CD4-positive, alpha-beta T cell treated with Interferon alpha-2 for 1 hour (primary cell): ENCODE data around the gene DAO.
"Not testable (repeated sequence)": the region's sequence is repeated elsewhere in the genome, so short reads cannot be mapped to it uniquely, and the experiment has no call there.

ENCODE experiments used
- DNase-seq, 2 donors: peaks; one replicate each; pipeline ENCODE4 v3.0.0-alpha.2; 2020 to 2022

DAO gene

DNA sequence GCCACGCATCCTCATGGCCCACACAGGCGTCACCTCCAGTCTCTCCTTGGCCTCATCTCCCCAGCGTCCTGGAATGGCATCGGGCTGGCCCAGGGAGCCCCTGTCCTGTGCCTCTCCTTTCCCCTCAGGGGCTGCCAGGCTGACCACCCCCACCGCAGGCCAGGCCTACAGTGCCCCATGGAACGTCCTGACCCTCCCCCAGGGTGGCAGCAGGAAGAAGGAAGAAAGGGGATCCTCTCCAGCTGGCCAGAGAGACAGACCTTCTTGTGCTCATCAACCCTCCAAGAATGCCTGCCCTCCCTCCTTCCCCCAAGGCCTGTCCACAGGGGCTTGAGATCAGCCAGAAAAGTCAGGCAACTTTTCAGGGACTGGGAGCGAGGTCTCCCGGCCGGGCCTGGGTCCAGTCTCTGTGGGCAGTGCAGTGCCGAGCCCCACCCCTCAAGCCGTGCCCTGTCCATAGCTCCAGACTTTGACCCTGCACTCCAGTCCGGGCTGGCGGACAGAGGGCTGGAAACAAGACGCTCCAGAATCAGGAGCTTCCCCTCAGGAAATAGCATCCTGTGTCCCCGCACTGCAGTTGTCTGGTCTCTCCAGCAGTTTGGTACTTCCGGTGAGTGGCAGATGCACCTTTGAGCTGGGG, at the start of gene DAO:
TSS of gene DAO (plus strand) at position 478 of the 640 bp plus-strand sequence. CDS start 4,915 bp downstream, outside the sequence.
- DNase-seq = no peak

DNA sequence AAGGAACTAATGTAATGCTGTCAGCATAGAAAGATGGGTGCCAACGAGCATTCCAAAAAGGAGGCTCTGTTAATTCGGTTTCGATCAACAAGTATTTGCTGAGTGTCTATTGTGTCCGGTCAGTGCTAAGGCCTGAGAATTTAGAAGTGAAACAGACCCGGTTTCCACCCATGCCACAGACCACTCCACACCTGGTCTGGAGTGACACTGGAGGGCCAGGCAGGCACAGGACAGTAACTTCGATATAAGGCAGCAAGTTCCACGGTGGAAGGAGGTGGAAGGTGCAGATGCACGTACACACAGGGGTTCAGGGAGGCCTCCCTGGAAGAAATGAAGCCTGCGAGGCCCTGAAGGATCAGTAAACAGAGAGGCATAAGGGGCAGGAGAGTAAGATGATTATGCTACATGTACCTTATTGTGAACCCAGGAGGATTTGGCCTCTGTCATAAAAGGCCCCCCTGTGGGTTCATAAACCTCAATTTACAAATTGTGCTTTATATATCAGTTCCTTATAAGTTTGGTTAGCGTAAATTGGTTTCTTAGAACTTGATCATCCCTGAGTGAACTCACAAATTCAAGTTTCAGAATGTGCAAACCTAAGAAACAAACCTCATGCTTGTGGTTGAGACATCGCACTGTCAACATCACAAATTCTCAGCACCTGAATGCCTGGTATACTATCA, 48.4 kb upstream of the DAO start:
- no peak for DNase-seq

DNA sequence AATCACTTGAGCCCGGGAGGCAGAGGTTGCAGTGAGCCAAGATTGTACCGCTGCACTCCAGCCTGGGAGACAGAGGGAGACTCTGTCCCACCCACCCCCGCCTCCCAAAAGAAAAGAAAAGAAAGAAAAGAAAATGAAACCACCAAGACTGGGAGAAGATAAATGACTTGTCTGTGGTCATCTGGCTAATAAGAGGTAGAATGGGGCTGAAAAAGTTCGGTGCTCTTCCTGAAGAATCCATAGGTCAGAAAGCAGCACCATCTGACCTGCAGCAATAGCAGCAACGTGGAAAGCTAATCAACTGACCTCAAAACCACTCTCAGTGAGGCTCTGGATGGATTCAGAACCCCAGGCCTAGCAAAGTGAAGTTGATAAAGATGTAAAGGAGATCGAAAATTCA, 47.7 kb upstream of the DAO start:
- DNase-seq = no peak

GRCh38 chr12:108832730-108833354, 47.0 kb upstream of the DAO start:
- DNase-seq = no peak

- DNase-seq = no peak
Measured at GRCh38 chr12:108833355-108833733, 46.5 kb upstream of the DAO start.

DNA sequence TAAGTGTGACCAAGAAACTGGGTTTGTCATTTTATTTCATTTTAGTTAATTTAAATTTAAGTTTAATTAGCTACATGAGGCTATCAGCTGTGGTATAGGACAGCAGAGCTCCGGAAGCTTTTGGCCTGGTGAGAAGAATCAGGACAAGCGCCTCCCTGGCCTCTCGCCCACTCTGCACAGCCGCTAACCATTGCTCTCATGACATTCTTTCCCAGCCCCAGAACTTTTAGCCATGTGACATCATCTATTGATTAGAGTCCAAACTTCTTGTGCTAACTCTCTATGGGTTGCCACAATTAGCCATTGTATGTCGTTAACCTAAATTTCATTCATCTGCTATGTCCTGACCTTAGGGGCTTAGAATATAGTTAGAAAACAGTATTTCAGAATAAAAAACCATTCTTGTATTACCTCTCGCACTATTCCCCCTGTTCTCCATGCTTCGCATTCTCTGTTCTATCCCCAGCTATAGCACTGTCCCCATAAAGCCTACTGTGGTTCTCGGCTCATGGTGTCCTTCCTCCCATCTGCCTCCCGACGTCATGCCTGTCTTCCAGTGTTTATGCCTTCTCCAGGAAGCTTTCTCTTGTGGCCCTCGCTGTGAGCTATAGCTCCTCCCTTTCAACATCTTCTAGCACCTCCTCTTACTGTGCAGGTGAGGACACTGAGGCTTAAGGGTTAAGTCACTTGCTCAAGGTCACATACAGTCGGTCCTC, 46.0 kb upstream of the DAO start:
- DNase-seq = no peak

DNA sequence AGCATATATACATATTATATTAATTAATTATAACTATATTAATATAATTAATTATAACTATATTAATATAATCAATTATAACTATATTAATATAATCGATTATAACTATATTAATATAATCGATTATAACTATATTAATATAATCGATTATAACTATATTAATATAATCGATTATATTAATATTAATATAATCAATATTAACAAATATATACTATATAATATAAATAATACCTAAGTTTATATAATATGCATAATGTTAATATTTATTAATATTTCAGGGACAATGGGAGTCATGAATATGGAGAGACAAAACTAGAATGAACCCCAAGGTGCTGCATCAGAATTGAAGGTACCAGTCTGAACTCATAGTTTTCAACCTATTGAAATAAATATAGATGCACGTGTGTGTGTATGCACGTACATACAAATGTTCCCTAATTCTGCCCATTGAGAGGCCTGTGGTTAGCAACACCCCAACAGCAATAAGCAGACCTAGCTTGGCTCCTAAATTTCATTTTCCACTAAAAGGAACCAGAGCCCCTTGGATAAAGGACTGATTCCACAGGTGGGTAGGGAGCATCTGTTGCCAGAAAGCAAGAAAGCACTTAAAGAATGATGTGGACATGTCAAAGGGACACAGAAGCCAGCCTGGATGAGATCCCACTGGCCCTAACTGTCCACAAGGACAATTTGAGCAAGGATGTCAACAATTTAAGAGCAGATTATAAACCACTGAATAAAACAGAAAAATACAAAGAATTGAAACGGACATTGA, 43.8 kb upstream of the DAO start:
- DNase-seq = no peak

GRCh38 chr12:108837239-108837638, 42.7 kb upstream of the DAO start:
- no peak for DNase-seq

DNA sequence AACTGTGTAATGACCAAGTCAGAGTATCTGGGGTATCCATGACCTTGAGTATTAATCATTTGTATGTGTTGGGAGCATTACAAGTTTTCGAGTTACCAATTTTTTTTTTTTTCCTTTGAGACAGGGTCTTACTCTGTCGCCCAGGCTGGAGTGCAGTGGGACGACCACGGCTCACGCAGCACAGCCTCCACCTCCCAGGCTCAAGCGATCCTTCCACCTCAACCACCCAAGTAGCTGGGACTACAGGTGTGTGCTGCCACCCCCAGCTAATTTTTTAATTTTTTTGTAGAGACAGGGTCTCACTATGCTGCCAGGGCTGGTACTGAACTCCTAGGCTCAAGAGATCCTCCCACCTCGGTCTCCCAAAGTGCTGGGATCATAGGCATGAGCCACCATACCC, 42.2 kb upstream of the DAO start:
- DNase-seq = no peak

GRCh38 chr12:108838194-108839017, 41.5 kb upstream of the DAO start:
- DNase-seq = peak; percentile 73 to 74

GRCh38 chr12:108839018-108839889, 40.6 kb upstream of the DAO start:
- no peak for DNase-seq

- DNase-seq = no peak
Measured at GRCh38 chr12:108839890-108840230, 40.0 kb upstream of the DAO start.

- no peak for DNase-seq
Measured at GRCh38 chr12:108840605-108841332, 39.1 kb upstream of the DAO start.

DNA sequence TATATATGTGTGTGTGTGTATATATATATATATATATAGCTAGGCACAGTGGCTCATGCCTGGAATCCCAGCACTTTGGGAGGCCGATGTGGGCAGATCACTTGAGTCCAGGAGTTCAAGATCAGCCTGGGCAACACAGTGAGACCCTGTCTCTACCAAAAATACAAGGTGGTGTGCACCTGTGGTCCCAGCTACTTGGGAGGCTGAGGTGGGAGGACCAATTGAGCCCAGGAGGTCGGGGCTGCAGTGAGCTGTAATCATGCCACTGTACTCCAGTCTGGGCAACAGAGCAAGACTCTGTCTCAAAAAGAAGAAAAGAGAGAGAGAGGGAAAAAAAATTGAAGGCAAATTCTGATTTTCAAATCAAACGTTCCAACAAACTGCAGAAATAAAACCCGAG, 38.1 kb upstream of the DAO start:
- DNase-seq = not testable (repeated sequence)

DNA sequence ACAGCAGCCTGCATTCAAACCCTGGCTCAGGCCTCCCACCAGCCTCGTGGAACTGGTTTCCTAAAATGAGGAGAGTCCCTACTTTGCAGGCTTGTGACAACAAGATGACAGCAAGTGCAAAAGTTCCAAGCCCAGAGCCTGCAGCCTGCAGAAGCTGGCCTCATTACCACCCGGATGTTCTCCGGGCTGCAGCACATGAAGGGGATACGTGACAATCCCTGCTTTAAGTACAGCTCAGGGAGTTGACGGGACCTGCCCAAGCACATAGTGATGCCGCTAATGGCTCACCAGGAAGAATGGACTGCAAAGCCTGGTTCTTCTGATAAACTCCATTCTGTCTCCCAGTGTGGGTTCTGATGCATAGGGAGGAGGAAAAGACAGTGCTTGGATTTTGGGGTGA, 37.5 kb upstream of the DAO start:
- no peak for DNase-seq

DNA sequence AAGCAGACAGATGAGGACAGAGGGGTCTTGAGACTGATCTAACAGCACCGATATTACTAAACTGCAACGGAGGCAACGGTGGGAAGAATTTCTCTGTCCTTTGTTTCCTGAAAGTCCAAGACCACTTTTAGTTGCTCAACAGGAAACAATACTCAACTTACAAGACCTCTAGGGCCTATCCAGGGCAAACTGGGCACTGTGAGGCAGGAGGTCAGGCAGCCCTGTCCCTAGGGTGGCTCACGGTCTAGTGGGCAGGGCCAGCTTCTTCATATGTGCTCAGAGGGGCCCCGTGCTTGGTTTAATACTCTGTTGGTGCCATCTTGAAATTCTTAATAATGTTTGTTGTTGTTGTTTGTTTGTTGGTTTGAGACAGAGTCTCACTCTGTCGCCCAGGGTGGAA, 36.7 kb upstream of the DAO start:
- no peak for DNase-seq

DNA sequence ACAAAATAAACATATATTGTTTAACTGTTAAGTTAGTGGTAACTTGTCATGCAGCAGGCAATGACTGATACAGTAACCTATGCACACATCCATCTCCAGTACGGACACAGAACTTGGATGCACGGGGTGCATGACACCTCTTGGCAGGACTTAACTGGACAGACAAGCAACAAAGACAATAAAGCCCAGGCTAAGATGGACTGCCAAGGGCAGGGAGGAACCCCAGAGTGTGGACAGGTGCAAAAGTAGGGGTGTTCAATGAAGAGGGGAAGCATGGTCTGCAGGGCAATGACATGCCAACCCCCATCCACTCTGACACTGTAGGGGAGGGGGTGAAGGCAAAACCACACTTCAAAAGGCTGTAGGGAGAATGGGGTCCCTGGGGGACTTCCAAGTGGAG, 34.2 kb upstream of the DAO start:
- DNase-seq = no peak

GRCh38 chr12:108846290-108846701, 33.6 kb upstream of the DAO start:
- no peak for DNase-seq

- DNase-seq = no peak
Measured at GRCh38 chr12:108847705-108848104, 32.2 kb upstream of the DAO start.

DNA sequence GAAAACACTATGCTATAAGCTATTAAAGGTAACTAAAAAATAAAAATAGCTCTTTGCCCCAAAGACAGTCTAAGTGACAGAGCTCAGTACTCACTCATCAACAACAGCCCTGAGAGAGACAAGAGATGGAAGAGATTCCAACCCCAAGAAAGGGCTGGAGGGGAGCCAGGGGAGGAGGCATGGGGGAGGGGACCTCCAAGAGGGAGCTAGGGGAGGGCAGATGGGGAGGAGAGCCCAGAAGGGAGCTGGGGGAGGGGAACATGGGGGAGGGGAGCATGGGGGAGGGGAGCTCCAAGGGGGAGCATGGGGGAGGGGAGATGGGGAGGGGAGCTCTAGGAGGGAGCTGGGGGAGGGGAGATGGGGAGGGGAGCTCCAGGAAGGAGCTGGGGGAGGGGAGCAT, 30.2 kb upstream of the DAO start:
- DNase-seq = no peak
